Measurements from ENCODE around the gene HPCA. TPM values are rescaled to one million over a fixed set of nuclear protein-coding genes. Genes with fewer than 3 reads are reported as not detected.

Gene HPCA
- total and polyA plus RNA-seq, 2 of the 13 experiments (the other 11 are each of a cell fraction or from before 2014, with no cell fraction given): not detected

- H4K20me1 ChIP-seq (ENCODE audit: insufficient read depth, low read length): no peaks in the 10 kb centered on the region
- no peak overlapping the region for H3K9ac ChIP-seq (ENCODE audit: insufficient read depth, low read depth, low read length)
- no peak overlapping the region for H3K27ac ChIP-seq (ENCODE audit: extremely low read length, insufficient read depth, low read length)
- FAIRE-seq: no peak
- H3K27me3 ChIP-seq (ENCODE audit: control insufficient read depth in 1 of 2, insufficient read depth in 2 of 2, low read length in 2 of 2): no peaks in the 10 kb centered on the region
- no peak overlapping the region for H3K4me2 ChIP-seq (ENCODE audit: low read depth, low read length)
- H3K4me3 ChIP-seq (replicated peaks in 1 of 3; ENCODE audit: insufficient read depth in 1 of 3, low read depth in 2 of 3, low read length in 3 of 3): no peak overlapping the region
- ChIA-PET CTCF (ENCODE audit: low intra/inter-chr PET ratio, low total read pairs) (no interaction called here), POLR2A (no interaction called here)
- TF ChIP-seq TCF12 (IDR thresholded peaks at IDR 0.05) (no peak), TCF12 (CRISPR knock-in tag; IDR thresholded peaks at IDR 0.05) (no peak), BRD4 (CRISPR knock-in tag; IDR thresholded peaks at IDR 0.05) (no peak), ZNF773 (CRISPR knock-in tag; IDR thresholded peaks at IDR 0.05; ENCODE audit: borderline replicate concordance) (no peak), SRSF4 (IDR thresholded peaks at IDR 0.05; ENCODE audit: low read depth, low read length, poor library complexity, severe bottlenecking) (no peak), ZNF530 (CRISPR knock-in tag; IDR thresholded peaks at IDR 0.05; ENCODE audit: low read depth) (no peak), ATF7-NPFF (CRISPR knock-in tag; IDR thresholded peaks at IDR 0.05; ENCODE audit: low read depth) (no peak), POLR2A (IDR thresholded peaks at IDR 0.05; ENCODE audit: insufficient read depth in 1 of 2, low read depth in 2 of 2, low read length in 2 of 2) (no peak), ZNF180 (CRISPR knock-in tag; IDR thresholded peaks at IDR 0.05; ENCODE audit: borderline replicate concordance, low read depth) (no peak), FIP1L1 (IDR thresholded peaks at IDR 0.05; ENCODE audit: borderline replicate concordance, insufficient read depth, low read depth, low read length) (no peak), RCOR2 (CRISPR knock-in tag; IDR thresholded peaks at IDR 0.05) (no peak), NR2C2 (CRISPR knock-in tag; IDR thresholded peaks at IDR 0.05; ENCODE audit: borderline replicate concordance) (no peak)
- TF ChIP-seq, protein P1, sequence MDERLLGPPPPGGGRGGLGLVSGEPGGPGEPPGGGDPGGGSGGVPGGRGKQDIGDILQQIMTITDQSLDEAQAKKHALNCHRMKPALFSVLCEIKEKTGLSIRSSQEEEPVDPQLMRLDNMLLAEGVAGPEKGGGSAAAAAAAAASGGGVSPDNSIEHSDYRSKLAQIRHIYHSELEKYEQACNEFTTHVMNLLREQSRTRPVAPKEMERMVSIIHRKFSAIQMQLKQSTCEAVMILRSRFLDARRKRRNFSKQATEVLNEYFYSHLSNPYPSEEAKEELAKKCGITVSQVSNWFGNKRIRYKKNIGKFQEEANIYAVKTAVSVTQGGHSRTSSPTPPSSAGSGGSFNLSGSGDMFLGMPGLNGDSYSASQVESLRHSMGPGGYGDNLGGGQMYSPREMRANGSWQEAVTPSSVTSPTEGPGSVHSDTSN (CRISPR knock-in tag; IDR thresholded peaks at IDR 0.05): no peak
- H3K4me1 ChIP-seq (ENCODE audit: insufficient read depth, low read length): no peaks in the 10 kb centered on the region
- no peaks in the 10 kb centered on the region for H3K79me2 ChIP-seq (ENCODE audit: insufficient read depth, low read length)
- no peaks in the 10 kb centered on the region for H3K9me3 ChIP-seq (ENCODE audit: low read length)
- H2AFZ ChIP-seq (ENCODE audit: low read length): no peak overlapping the region
- in situ Hi-C loops (cut with HindIII; ENCODE audit: extremely low pct_ligation_motif_present, low pct_unique_long_range_greater_than_20kb) (no loop called here), intact Hi-C loops (cut with micrococcal nuclease; ENCODE audit: unreplicated experiment) (no loop called here)
- ATAC-seq: no peak
- H3K36me3 ChIP-seq (replicated peaks in 1 of 2; ENCODE audit: control insufficient read depth in 1 of 2, insufficient read depth in 2 of 2, low read length in 2 of 2): peaks cover 1 to 7% of the 10 kb centered on the region in 2 experiments; a peak in 2 of 5 replicates
- DNase-seq (ENCODE audit: low spot score): no peak
- WGBS (ENCODE audit: low lambda C conversion rate): 93% methylated on average over 3 of the region's 3 CpGs
- no TSS peak for BruUV-seq (replicated peaks)
Observed at GRCh38 chr1:32861904-32862695, 24.2 kb upstream of the HPCA start.
